Natural killer cell treated with Interleukin-12 subunit alpha and Interleukin-12 subunit beta and Interleukin-15 and Interleukin-18, amount 100 ng/mL, for 72 hours (primary cell): ENCODE results near the gene NAA38. TPM values are rescaled to one million over a fixed set of nuclear protein-coding genes. Genes with fewer than 3 reads are reported as not detected.

Experiments
- total RNA-seq, 2 donors: library from RNA; stranded (reverse); gene quantifications; one replicate each; pipeline ENCODE4 v1.2.3, GENCODE V29; 2022

The NAA38 gene
- total RNA-seq, 2 donors from 2014 or later: 54.1 to 105 TPM

Other genes with a start within 250 kb of the NAA38 start
- gene FXR2, start 242.7 kb downstream of the NAA38 start, total RNA-seq: 10 to 100 TPM; 42.7 to 56.6 TPM
- 10 to 100 TPM; 32.8 to 41.1 TPM for gene SAT2, start 229.7 kb downstream of the NAA38 start, total RNA-seq
- gene SHBG, start 227.4 kb downstream of the NAA38 start, total RNA-seq: not detected
- under 1 TPM in 1 of 2 donors, not detected in 1; 0.25 TPM for gene ATP1B2, start 206.6 kb downstream of the NAA38 start, total RNA-seq
- gene TP53, start 170.1 kb downstream of the NAA38 start, total RNA-seq: 100 to 1,000 TPM in 1 of 2 donors, 10 to 100 TPM in 1; 98.2 to 112 TPM
- gene WRAP53, start 169.1 kb downstream of the NAA38 start, total RNA-seq: 10 to 100 TPM; 19.4 to 48.2 TPM
- gene EFNB3, start 152.4 kb downstream of the NAA38 start, total RNA-seq: not detected
- gene DNAH2, start 139.8 kb downstream of the NAA38 start, total RNA-seq: under 1 TPM in 1 of 2 donors, not detected in 1; 0.10 TPM
- gene KDM6B, start 23.3 kb downstream of the NAA38 start, total RNA-seq: 10 to 100 TPM; 52.0 to 67.6 TPM
- 1 to 10 TPM; 2.4 to 2.7 TPM for gene TMEM88, start 2.5 kb downstream of the NAA38 start, total RNA-seq
- gene CYB5D1, start 444 bp upstream of the NAA38 start, total RNA-seq: 10 to 100 TPM; 11.3 to 12.9 TPM
- gene CHD3, start 31.2 kb upstream of the NAA38 start, total RNA-seq: 100 to 1,000 TPM; 106 to 192 TPM
- 1 to 10 TPM; 2.5 to 4.7 TPM for gene RNF227, start 58.7 kb upstream of the NAA38 start, total RNA-seq
- 10 to 100 TPM in 1 of 2 donors, 1 to 10 TPM in 1; 8.9 to 14.6 TPM for gene KCNAB3, start 72.3 kb upstream of the NAA38 start, total RNA-seq
- 100 to 1,000 TPM; 162 to 217 TPM for gene TRAPPC1, start 74.4 kb upstream of the NAA38 start, total RNA-seq
- gene CNTROB, start 74.6 kb upstream of the NAA38 start, total RNA-seq: 10 to 100 TPM; 32.6 to 74.6 TPM
- not detected for gene GUCY2D, start 145.1 kb upstream of the NAA38 start, total RNA-seq
- not detected for gene ALOX15B, start 181.5 kb upstream of the NAA38 start, total RNA-seq
- under 1 TPM in 1 of 2 donors, not detected in 1; 0.62 TPM for gene ALOX12B, start 230.2 kb upstream of the NAA38 start, total RNA-seq